ENCODE measurements around the gene ADGRB3.
"Not testable (repeated sequence)": the region's sequence is repeated elsewhere in the genome, so short reads cannot be mapped to it uniquely, and the experiment has no call there.

ADGRB3 gene

GRCh38 chr6:69284176-69284730 is 649.2 kb downstream of the ADGRB3 start:
- DNase-seq = no peak

- no peak for DNase-seq
Measured at GRCh38 chr6:69285054-69285453, 650.0 kb downstream of the ADGRB3 start.

GRCh38 chr6:69286331-69286730 is 651.2 kb downstream of the ADGRB3 start:
- DNase-seq = no peak

GRCh38 chr6:69288198-69288597 is 653.1 kb downstream of the ADGRB3 start:
- DNase-seq = not testable (repeated sequence)

GRCh38 chr6:69289689-69290495 is 654.8 kb downstream of the ADGRB3 start:
- no peak for DNase-seq

GRCh38 chr6:69293471-69293870 is 658.4 kb downstream of the ADGRB3 start:
- DNase-seq = no peak

- no peak for DNase-seq
Measured at GRCh38 chr6:69294407-69294806, 659.3 kb downstream of the ADGRB3 start.

- DNase-seq = no peak
Measured at GRCh38 chr6:69294862-69295261, 659.8 kb downstream of the ADGRB3 start.

- DNase-seq = no peak
Measured at GRCh38 chr6:69303382-69303781, 668.3 kb downstream of the ADGRB3 start.

- no peak for DNase-seq
Measured at GRCh38 chr6:69305456-69305855, 670.4 kb downstream of the ADGRB3 start.

GRCh38 chr6:69308584-69308983 is 673.5 kb downstream of the ADGRB3 start:
- DNase-seq = no peak

- DNase-seq = no peak
Measured at GRCh38 chr6:69311888-69312287, 676.8 kb downstream of the ADGRB3 start.

GRCh38 chr6:69314001-69314400 is 678.9 kb downstream of the ADGRB3 start:
- no peak for DNase-seq

- DNase-seq = no peak
Measured at GRCh38 chr6:69314531-69314930, 679.4 kb downstream of the ADGRB3 start.

- no peak for DNase-seq
Measured at GRCh38 chr6:69331886-69332285, 696.8 kb downstream of the ADGRB3 start.

- DNase-seq = no peak
Measured at GRCh38 chr6:69337311-69337710, 702.2 kb downstream of the ADGRB3 start.

GRCh38 chr6:69338431-69339162 is 703.5 kb downstream of the ADGRB3 start:
- no peak for DNase-seq

GRCh38 chr6:69339163-69339550 is 704.1 kb downstream of the ADGRB3 start:
- DNase-seq = no peak

- DNase-seq = no peak
Measured at GRCh38 chr6:69340196-69340595, 705.1 kb downstream of the ADGRB3 start.

GRCh38 chr6:69343851-69344250 is 708.8 kb downstream of the ADGRB3 start:
- no peak for DNase-seq

- DNase-seq = no peak
Measured at GRCh38 chr6:69349771-69350170, 714.7 kb downstream of the ADGRB3 start.

- no peak for DNase-seq
Measured at GRCh38 chr6:69362209-69362608, 727.1 kb downstream of the ADGRB3 start.

- DNase-seq = no peak
Measured at GRCh38 chr6:69366831-69367230, 731.7 kb downstream of the ADGRB3 start.

GRCh38 chr6:69368613-69369012 is 733.5 kb downstream of the ADGRB3 start:
- no peak for DNase-seq

Data from T-helper 1 cell (primary cell).